Measurements from ENCODE around the gene SLC17A2. TPM values are rescaled to one million over a fixed set of nuclear protein-coding genes. Genes with fewer than 3 reads are reported as not detected.

The SLC17A2 gene
- total and polyA plus RNA-seq, 2 of the 13 experiments (the other 11 are each of a cell fraction or from before 2014, with no cell fraction given): 11.2 to 32.4 TPM

DNA sequence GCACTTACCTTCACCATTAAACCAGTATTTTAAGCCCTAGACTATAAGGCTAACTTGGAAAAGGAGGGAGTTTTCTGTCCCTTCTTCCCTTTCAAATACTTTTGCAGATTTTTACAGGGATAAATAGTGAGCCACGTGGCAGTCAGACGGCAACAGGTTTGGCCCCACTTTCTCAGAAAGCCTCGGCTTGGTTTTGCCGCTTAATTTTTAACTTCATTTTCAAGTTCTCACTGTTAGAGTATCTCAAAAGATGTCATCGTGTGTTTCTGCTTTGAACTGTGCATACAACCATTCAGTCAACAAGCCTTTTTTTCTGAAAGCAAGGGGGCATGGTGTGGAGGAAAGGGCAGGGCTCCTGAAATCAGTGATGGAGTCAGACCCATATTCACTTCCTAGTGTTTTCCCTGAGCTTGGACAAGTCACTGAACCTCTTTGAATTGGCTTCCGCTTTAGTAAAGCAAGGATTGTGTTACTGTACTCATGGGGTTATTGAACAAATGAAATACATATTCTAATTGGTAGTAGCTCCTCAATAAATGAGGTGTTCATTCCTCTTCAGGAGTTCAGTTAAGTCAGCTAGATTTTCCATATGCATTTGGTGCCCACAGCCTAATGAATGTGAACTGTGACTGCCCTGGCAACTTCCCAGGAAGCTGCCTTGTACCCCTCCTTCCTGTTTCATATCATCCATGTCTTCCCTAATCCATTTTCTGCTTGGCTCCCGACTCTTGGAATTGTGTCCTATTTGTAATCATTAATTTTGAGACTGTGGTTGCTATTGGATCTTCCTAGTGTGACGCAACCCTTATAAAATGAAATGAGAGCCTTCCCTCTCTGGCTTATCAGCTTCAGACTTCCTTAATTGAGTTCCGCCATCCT lies at the start of gene SLC17A2 (continued):
- TF ChIP-seq, protein P1, sequence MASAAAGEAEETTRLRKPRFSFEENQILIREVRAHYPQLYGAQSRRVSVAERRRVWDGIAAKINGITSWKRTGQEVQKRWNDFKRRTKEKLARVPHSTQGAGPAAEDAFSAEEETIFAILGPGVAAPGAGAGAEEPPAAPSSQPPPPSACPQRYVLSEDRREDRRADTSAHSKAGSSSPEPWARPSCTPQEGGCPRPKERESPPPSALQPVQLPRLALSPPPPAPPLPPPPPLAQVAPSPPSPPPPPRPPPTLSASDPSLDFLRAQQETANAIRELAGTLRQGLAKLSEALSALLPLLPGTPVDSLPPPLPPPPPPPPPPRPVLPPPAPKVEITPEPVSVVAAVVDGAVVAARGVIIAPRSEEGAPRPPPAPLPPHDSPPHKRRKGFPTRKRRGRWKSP (CRISPR knock-in tag; IDR thresholded peaks at IDR 0.05): peak; percentile 82; the same call in 1 of the 2 replicates
- no peak for TF ChIP-seq AGO2 (optimal IDR thresholded peaks at IDR 0.05; ENCODE audit: low read depth, low read length)
- TF ChIP-seq, protein P2, sequence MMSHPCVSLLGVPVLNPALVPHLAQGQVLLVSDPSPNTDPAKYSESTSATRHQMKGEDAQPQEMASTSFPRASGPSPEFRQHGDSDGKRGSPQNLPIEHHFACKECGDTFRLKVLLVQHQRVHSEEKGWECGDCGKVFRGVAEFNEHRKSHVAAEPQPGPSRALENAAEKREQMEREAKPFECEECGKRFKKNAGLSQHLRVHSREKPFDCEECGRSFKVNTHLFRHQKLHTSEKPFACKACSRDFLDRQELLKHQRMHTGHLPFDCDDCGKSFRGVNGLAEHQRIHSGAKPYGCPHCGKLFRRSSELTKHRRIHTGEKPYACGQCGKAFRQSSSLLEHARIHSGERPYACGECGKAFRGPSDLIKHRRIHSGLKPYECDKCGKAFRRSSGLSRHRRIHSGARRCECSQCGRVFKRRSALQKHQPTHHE (CRISPR knock-in tag; IDR thresholded peaks at IDR 0.05; ENCODE audit: borderline replicate concordance): peak; percentile 32; the same call in 1 of the 2 replicates
- TF ChIP-seq ZBTB7B (CRISPR knock-in tag; IDR thresholded peaks at IDR 0.05): 0 out of 2 replicates have a peak, but pooled peaks have one; percentile 19
- TF ChIP-seq, protein P3, sequence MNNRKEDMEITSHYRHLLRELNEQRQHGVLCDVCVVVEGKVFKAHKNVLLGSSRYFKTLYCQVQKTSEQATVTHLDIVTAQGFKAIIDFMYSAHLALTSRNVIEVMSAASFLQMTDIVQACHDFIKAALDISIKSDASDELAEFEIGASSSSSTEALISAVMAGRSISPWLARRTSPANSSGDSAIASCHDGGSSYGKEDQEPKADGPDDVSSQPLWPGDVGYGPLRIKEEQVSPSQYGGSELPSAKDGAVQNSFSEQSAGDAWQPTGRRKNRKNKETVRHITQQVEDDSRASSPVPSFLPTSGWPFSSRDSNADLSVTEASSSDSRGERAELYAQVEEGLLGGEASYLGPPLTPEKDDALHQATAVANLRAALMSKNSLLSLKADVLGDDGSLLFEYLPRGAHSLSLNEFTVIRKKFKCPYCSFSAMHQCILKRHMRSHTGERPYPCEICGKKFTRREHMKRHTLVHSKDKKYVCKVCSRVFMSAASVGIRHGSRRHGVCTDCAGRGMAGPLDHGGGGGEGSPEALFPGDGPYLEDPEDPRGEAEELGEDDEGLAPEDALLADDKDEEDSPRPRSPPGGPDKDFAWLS (CRISPR knock-in tag; IDR thresholded peaks at IDR 0.05; ENCODE audit: borderline replicate concordance): no peak
- TF ChIP-seq EP300 (IDR thresholded peaks at IDR 0.05; ENCODE audit: low read depth in 2 of 2, low read length in 2 of 2): peak in 1 of 2 experiments; percentile 82; a peak in 2 of 4 replicates
- no peak for TF ChIP-seq EP300 (CRISPR knock-in tag; IDR thresholded peaks at IDR 0.05; ENCODE audit: borderline replicate concordance)
- TF ChIP-seq, protein P4, sequence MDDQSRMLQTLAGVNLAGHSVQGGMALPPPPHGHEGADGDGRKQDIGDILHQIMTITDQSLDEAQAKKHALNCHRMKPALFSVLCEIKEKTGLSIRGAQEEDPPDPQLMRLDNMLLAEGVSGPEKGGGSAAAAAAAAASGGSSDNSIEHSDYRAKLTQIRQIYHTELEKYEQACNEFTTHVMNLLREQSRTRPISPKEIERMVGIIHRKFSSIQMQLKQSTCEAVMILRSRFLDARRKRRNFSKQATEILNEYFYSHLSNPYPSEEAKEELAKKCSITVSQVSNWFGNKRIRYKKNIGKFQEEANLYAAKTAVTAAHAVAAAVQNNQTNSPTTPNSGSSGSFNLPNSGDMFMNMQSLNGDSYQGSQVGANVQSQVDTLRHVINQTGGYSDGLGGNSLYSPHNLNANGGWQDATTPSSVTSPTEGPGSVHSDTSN (CRISPR knock-in tag; IDR thresholded peaks at IDR 0.05; ENCODE audit: borderline replicate concordance): no peak
- no peak for TF ChIP-seq ZNF44 (CRISPR knock-in tag; IDR thresholded peaks at IDR 0.05)
- no peak for TF ChIP-seq ZNF329 (CRISPR knock-in tag; IDR thresholded peaks at IDR 0.05; ENCODE audit: low read depth)
- TF ChIP-seq, protein P5, sequence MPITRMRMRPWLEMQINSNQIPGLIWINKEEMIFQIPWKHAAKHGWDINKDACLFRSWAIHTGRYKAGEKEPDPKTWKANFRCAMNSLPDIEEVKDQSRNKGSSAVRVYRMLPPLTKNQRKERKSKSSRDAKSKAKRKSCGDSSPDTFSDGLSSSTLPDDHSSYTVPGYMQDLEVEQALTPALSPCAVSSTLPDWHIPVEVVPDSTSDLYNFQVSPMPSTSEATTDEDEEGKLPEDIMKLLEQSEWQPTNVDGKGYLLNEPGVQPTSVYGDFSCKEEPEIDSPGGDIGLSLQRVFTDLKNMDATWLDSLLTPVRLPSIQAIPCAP (CRISPR knock-in tag; IDR thresholded peaks at IDR 0.05; ENCODE audit: low read depth): no peak
- TF ChIP-seq ZNF598 (CRISPR knock-in tag; IDR thresholded peaks at IDR 0.05; ENCODE audit: borderline replicate concordance): no peak
- peak; percentile 65 for TF ChIP-seq ERF (CRISPR knock-in tag; IDR thresholded peaks at IDR 0.05)
- TF ChIP-seq ZMYM2 (CRISPR knock-in tag; IDR thresholded peaks at IDR 0.05): no peak
- no peak for TF ChIP-seq ZNF274 (CRISPR knock-in tag; IDR thresholded peaks at IDR 0.05)
- TF ChIP-seq, protein P6, sequence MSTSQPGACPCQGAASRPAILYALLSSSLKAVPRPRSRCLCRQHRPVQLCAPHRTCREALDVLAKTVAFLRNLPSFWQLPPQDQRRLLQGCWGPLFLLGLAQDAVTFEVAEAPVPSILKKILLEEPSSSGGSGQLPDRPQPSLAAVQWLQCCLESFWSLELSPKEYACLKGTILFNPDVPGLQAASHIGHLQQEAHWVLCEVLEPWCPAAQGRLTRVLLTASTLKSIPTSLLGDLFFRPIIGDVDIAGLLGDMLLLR (CRISPR knock-in tag; IDR thresholded peaks at IDR 0.05): no peak
- TF ChIP-seq, protein P7, sequence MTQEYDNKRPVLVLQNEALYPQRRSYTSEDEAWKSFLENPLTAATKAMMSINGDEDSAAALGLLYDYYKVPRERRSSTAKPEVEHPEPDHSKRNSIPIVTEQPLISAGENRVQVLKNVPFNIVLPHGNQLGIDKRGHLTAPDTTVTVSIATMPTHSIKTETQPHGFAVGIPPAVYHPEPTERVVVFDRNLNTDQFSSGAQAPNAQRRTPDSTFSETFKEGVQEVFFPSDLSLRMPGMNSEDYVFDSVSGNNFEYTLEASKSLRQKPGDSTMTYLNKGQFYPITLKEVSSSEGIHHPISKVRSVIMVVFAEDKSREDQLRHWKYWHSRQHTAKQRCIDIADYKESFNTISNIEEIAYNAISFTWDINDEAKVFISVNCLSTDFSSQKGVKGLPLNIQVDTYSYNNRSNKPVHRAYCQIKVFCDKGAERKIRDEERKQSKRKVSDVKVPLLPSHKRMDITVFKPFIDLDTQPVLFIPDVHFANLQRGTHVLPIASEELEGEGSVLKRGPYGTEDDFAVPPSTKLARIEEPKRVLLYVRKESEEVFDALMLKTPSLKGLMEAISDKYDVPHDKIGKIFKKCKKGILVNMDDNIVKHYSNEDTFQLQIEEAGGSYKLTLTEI (CRISPR knock-in tag; conservative IDR thresholded peaks at IDR 0.05): no peak
- TF ChIP-seq ZNF792 (CRISPR knock-in tag; IDR thresholded peaks at IDR 0.05): peak; percentile 30; the same call in 1 of the 2 replicates
- TF ChIP-seq RNF2 (conservative IDR thresholded peaks at IDR 0.05; ENCODE audit: low read depth): 0 out of 2 replicates have a peak, but pooled peaks have one; percentile 37
- TF ChIP-seq TEAD2 (CRISPR knock-in tag; IDR thresholded peaks at IDR 0.05): no peak
